PC-3 (cell line): Measurements from ENCODE around the gene TNFRSF1B.

ENCODE experiments used
- EZH2 ChIP-seq: fragments of 300-600 bp; sonication (generic); IDR thresholded peaks from one replicate; pipeline ENCODE4 v1.6.1; 2017; ENCODE audit warnings: antibody characterized with exemption, mild to moderate bottlenecking, low read length; ENCODE audit not compliant: unreplicated experiment
- TF ChIP-seq, protein P1 (sequence below): fragments of 300-600 bp; sonication (generic); conservative IDR thresholded peaks from 2 replicates; pipeline ENCODE4 v1.5.1; 2017; ENCODE audit warnings: antibody characterized with exemption, low read depth, mild to moderate bottlenecking, low read length

DNA sequence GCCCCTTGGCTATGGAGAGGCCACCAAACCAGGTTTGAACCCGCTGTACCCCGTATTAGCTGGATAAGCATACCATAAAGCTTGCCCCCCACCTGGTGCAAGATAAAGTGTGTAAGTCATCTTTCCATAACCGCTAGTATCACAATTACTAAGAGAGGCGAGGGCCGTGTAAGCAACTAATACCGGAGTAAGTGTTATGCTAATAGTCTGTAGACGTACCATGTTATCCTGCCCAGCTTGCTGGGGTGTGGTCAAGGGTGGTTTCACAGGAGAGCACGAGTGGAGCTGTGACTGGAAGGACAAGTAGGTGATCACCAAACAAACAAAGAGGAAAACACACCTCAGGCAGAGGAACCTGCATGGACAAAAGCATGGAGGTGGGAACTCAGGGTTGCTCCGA, 3.6 kb upstream of the TNFRSF1B start:
- TF ChIP-seq, protein P1, sequence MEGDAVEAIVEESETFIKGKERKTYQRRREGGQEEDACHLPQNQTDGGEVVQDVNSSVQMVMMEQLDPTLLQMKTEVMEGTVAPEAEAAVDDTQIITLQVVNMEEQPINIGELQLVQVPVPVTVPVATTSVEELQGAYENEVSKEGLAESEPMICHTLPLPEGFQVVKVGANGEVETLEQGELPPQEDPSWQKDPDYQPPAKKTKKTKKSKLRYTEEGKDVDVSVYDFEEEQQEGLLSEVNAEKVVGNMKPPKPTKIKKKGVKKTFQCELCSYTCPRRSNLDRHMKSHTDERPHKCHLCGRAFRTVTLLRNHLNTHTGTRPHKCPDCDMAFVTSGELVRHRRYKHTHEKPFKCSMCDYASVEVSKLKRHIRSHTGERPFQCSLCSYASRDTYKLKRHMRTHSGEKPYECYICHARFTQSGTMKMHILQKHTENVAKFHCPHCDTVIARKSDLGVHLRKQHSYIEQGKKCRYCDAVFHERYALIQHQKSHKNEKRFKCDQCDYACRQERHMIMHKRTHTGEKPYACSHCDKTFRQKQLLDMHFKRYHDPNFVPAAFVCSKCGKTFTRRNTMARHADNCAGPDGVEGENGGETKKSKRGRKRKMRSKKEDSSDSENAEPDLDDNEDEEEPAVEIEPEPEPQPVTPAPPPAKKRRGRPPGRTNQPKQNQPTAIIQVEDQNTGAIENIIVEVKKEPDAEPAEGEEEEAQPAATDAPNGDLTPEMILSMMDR = no peak
- TF ChIP-seq EZH2 = no peak
